ENCODE measurements around the gene BEX1.
"Not testable (repeated sequence)": the region's sequence is repeated elsewhere in the genome, so short reads cannot be mapped to it uniquely, and the experiment has no call there.

BEX1 gene

GRCh38 chrX:103063191-103063845 is 653 bp downstream of the BEX1 start:
- POLR2A ChIA-PET, result no interaction called here
- no peak for TF ChIP-seq CTCF (IDR thresholded peaks at IDR 0.05; ENCODE audit: insufficient read depth, low read length, missing control alignments)
- DNase-seq (ENCODE audit: low read depth, low spot score), result no peak
- CTCF ChIA-PET, result no interaction called here
- peak overlapping the region; percentile 53 for H3K4me3 ChIP-seq (ENCODE audit: low read depth, low read length)

- POLR2A ChIA-PET, result no interaction called here
- no peak for TF ChIP-seq CTCF (IDR thresholded peaks at IDR 0.05; ENCODE audit: insufficient read depth, low read length, missing control alignments)
- no peak overlapping the region for H3K4me3 ChIP-seq (ENCODE audit: low read depth, low read length)
- no peak for DNase-seq (ENCODE audit: low read depth, low spot score)
- CTCF ChIA-PET, result no interaction called here
These were observed 2.5 kb downstream of the BEX1 start for GRCh38 chrX:103061486-103061885.

GRCh38 chrX:103056902-103057301 is 7.1 kb downstream of the BEX1 start:
- ChIA-PET CTCF (no interaction called here), POLR2A (no interaction called here)
- no peak overlapping the region for H3K4me3 ChIP-seq (ENCODE audit: low read depth, low read length)
- no peak for DNase-seq (ENCODE audit: low read depth, low spot score)
- TF ChIP-seq CTCF (IDR thresholded peaks at IDR 0.05; ENCODE audit: insufficient read depth, low read length, missing control alignments), result no peak

- ChIA-PET CTCF (no interaction called here), POLR2A (no interaction called here)
- TF ChIP-seq CTCF (IDR thresholded peaks at IDR 0.05; ENCODE audit: insufficient read depth, low read length, missing control alignments), result no peak
- H3K4me3 ChIP-seq (ENCODE audit: low read depth, low read length), result no peak overlapping the region
- DNase-seq (ENCODE audit: low read depth, low spot score), result no peak
These were observed 11.3 kb downstream of the BEX1 start for GRCh38 chrX:103052625-103053024.

GRCh38 chrX:103051260-103051789 is 12.6 kb downstream of the BEX1 start:
- POLR2A ChIA-PET, result no interaction called here
- no peak for DNase-seq (ENCODE audit: low read depth, low spot score)
- H3K4me3 ChIP-seq (ENCODE audit: low read depth, low read length), result no peak overlapping the region
- CTCF ChIA-PET, result no interaction called here
- TF ChIP-seq CTCF (IDR thresholded peaks at IDR 0.05; ENCODE audit: insufficient read depth, low read length, missing control alignments), result no peak

GRCh38 chrX:103033371-103033770 is 30.6 kb downstream of the BEX1 start:
- POLR2A ChIA-PET; DNase-seq (ENCODE audit: low read depth, low spot score): not testable (repeated sequence)

GRCh38 chrX:103017542-103017941 is 46.4 kb downstream of the BEX1 start:
- TF ChIP-seq CTCF (IDR thresholded peaks at IDR 0.05; ENCODE audit: insufficient read depth, low read length, missing control alignments), result peak; percentile 16
- H3K4me3 ChIP-seq (ENCODE audit: low read depth, low read length), result no peak overlapping the region
- CTCF ChIA-PET, result interaction anchor here (0.6 to 2.6 kb wide), 3 partner anchors 67 to 83 kb away, joined by 3 to 26 read pairs (median 3); no protein-coding TSS in a partner anchor
- DNase-seq (ENCODE audit: low read depth, low spot score), result no peak
- POLR2A ChIA-PET, result no interaction called here

More at GRCh38 chrX:103033371-103033770, 30.6 kb downstream of the BEX1 start:
- CTCF ChIA-PET; H3K4me3 ChIP-seq (ENCODE audit: low read depth, low read length): not testable (repeated sequence)
